ENCODE data around the gene LPCAT1. TPM values are rescaled to one million over a fixed set of nuclear protein-coding genes. Genes with fewer than 3 reads are reported as not detected.
A peak's percentile ranks its signal among the peaks of the same experiment; 100 is the strongest.

Gene LPCAT1
- total RNA-seq, 1 donor from 2014 or later, result 269 TPM

DNA sequence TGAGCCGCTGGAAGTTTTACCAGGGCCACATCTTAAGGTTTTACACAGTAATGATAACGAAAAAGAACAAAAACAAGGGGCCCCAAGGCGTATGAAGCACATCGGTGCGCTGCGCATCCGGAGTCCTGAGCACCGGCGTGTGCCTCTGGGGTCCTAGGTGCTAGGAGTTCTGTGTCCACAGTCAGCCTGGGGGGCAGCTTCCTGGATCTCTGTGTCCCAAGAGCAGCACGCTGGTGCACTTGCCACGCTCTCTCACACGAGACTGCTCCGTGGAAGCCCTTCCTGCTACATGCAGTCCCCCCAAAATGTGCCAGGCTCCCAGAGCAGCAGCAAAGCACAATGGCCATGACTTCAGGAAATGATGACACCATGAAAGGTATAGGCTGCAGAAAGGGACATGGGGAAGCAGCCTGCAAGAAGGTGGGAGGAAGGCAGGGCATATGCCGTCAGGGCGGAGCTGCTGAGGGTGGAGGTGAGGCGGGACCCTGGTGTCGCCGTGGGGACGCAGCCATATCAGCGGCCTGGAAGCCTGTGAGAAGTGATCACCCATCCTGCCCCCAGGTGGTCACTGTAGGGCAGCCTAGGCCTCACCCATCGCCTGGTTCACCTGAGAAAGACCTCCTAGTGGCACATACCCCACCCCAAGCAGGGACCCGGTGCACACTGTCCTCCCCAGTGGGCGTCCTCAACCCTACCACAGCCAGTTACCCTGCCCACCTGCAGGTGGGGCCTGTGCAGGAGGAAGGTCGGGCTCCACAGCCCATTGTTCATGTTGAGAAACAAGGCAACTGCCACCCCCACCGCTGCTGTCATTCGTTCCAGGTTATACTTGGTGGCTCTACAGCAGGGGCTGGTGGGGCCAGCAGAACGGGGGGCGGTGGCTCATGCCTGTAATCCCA lies 54.9 kb downstream of the LPCAT1 start:
- ATAC-seq (ENCODE audit: low read depth) (no peak), DNase-seq (no peak)
- peak overlapping the region; percentile 18 for H3K27ac Mint-ChIP-seq
- CTCF ChIA-PET, result no interaction called here
- TF ChIP-seq, protein P1, sequence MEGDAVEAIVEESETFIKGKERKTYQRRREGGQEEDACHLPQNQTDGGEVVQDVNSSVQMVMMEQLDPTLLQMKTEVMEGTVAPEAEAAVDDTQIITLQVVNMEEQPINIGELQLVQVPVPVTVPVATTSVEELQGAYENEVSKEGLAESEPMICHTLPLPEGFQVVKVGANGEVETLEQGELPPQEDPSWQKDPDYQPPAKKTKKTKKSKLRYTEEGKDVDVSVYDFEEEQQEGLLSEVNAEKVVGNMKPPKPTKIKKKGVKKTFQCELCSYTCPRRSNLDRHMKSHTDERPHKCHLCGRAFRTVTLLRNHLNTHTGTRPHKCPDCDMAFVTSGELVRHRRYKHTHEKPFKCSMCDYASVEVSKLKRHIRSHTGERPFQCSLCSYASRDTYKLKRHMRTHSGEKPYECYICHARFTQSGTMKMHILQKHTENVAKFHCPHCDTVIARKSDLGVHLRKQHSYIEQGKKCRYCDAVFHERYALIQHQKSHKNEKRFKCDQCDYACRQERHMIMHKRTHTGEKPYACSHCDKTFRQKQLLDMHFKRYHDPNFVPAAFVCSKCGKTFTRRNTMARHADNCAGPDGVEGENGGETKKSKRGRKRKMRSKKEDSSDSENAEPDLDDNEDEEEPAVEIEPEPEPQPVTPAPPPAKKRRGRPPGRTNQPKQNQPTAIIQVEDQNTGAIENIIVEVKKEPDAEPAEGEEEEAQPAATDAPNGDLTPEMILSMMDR (IDR thresholded peaks at IDR 0.05), result no peak
- POLR2A ChIA-PET, result interaction anchor here (0.6 to 1.5 kb wide), 3 partner anchors 29 to 155 kb away, joined by 3 to 10 read pairs (median 4); no protein-coding TSS in a partner anchor
- H3K36me3 Mint-ChIP-seq (ENCODE audit: low read depth), result peaks cover 91% of the 10 kb centered on the region
- intact Hi-C loops (cut with micrococcal nuclease), result loop anchor here (5.0 kb wide), 1 partner anchor 87 kb away; no protein-coding TSS in a partner anchor
- peaks cover 6% of the 10 kb centered on the region for H3K9me3 Mint-ChIP-seq
- no peaks in the 10 kb centered on the region for H3K27me3 Mint-ChIP-seq
- H3K4me3 Mint-ChIP-seq, result no peak overlapping the region
- peaks cover 15% of the 10 kb centered on the region for H3K4me1 Mint-ChIP-seq

GRCh38 chr5:1468247-1468612 lies 55.5 kb downstream of the LPCAT1 start:
- ChIA-PET CTCF (interaction anchor here (0.6 kb wide), 1 partner anchor 177 kb away, joined by 3 read pairs; no protein-coding TSS in a partner anchor), POLR2A (interaction anchor here (0.6 kb wide), 1 partner anchor 155 kb away, joined by 3 read pairs; no protein-coding TSS in a partner anchor)
- peaks cover 6% of the 10 kb centered on the region for H3K9me3 Mint-ChIP-seq
- DNase-seq (no peak), ATAC-seq (ENCODE audit: low read depth) (no peak)
- intact Hi-C loops (cut with micrococcal nuclease), result loop anchor here (5.0 kb wide), 1 partner anchor 86 kb away; no protein-coding TSS in a partner anchor
- H3K27me3 Mint-ChIP-seq, result no peaks in the 10 kb centered on the region
- no peak overlapping the region for H3K4me3 Mint-ChIP-seq
- H3K36me3 Mint-ChIP-seq (ENCODE audit: low read depth), result peaks cover 91% of the 10 kb centered on the region
- peak overlapping the region; percentile 18 for H3K27ac Mint-ChIP-seq
- TF ChIP-seq, protein P1 (IDR thresholded peaks at IDR 0.05), result no peak
- H3K4me1 Mint-ChIP-seq, result peaks cover 15% of the 10 kb centered on the region

GRCh38 chr5:1467341-1468246 lies 56.2 kb downstream of the LPCAT1 start:
- CTCF ChIA-PET, result interaction anchor here (0.6 kb wide), 1 partner anchor 177 kb away, joined by 3 read pairs; no protein-coding TSS in a partner anchor
- POLR2A ChIA-PET, result interaction anchor here (0.5 kb wide), 1 partner anchor 139 kb away, joined by 3 read pairs; no protein-coding TSS in a partner anchor
- intact Hi-C loops (cut with micrococcal nuclease), result loop anchor here (5.0 kb wide), 1 partner anchor 85 kb away; no protein-coding TSS in a partner anchor
- Mint-ChIP-seq H3K27ac (peak overlapping the region; percentile 18), H3K36me3 (ENCODE audit: low read depth) (peaks cover 91% of the 10 kb centered on the region), H3K9me3 (peaks cover 6% of the 10 kb centered on the region), H3K4me3 (no peak overlapping the region), H3K4me1 (peaks cover 15% of the 10 kb centered on the region), H3K27me3 (no peaks in the 10 kb centered on the region)
- DNase-seq (no peak), ATAC-seq (ENCODE audit: low read depth) (no peak)
- TF ChIP-seq, protein P1 (IDR thresholded peaks at IDR 0.05), result no peak

GRCh38 chr5:1466631-1467265 lies 57.0 kb downstream of the LPCAT1 start:
- TF ChIP-seq, protein P1 (IDR thresholded peaks at IDR 0.05), result no peak
- peaks cover 6% of the 10 kb centered on the region for H3K9me3 Mint-ChIP-seq
- CTCF ChIA-PET, result no interaction called here
- POLR2A ChIA-PET, result interaction anchor here (0.5 kb wide), 1 partner anchor 140 kb away, joined by 3 read pairs; no protein-coding TSS in a partner anchor
- ATAC-seq (ENCODE audit: low read depth) (no peak), DNase-seq (no peak)
- H3K27me3 Mint-ChIP-seq, result no peaks in the 10 kb centered on the region
- peaks cover 15% of the 10 kb centered on the region for H3K4me1 Mint-ChIP-seq
- peaks cover 92% of the 10 kb centered on the region for H3K36me3 Mint-ChIP-seq (ENCODE audit: low read depth)
- H3K4me3 Mint-ChIP-seq, result no peak overlapping the region
- intact Hi-C loops (cut with micrococcal nuclease), result loop anchor here (5.0 kb wide), 1 partner anchor 84 kb away; no protein-coding TSS in a partner anchor
- no peak overlapping the region for H3K27ac Mint-ChIP-seq
